DMS153 (cell line): ENCODE measurements around the gene FAM186B.
"Not testable (repeated sequence)": the region's sequence is repeated elsewhere in the genome, so short reads cannot be mapped to it uniquely, and the experiment has no call there.

Experiments
- DNase-seq: peaks from one replicate; lab custom pipeline; 2025; lab: John Stamatoyannopoulos, UW

The FAM186B gene

GRCh38 chr12:49605539-49605938 is at the start of gene FAM186B:
TSS of gene FAM186B (minus strand) at chr12:49605639. CDS start at chr12:49605477, 162 bp downstream.
- DNase-seq: not testable (repeated sequence)

GRCh38 chr12:49654715-49655114 is 49.3 kb upstream of the FAM186B start:
- no peak for DNase-seq

- DNase-seq: no peak
Measured at GRCh38 chr12:49652921-49653520, 47.6 kb upstream of the FAM186B start.

GRCh38 chr12:49651855-49652254 is 46.4 kb upstream of the FAM186B start:
- DNase-seq: no peak

- no peak for DNase-seq
Measured at GRCh38 chr12:49649892-49650291, 44.5 kb upstream of the FAM186B start.

- no peak for DNase-seq
Measured at GRCh38 chr12:49649445-49649844, 44.0 kb upstream of the FAM186B start.

GRCh38 chr12:49648712-49649003 is 43.2 kb upstream of the FAM186B start:
- no peak for DNase-seq

- DNase-seq: no peak
Measured at GRCh38 chr12:49647827-49648711, 42.6 kb upstream of the FAM186B start.

- DNase-seq: no peak
Measured at GRCh38 chr12:49646871-49647654, 41.6 kb upstream of the FAM186B start.

- no peak for DNase-seq
Measured at GRCh38 chr12:49646331-49646830, 40.9 kb upstream of the FAM186B start.

GRCh38 chr12:49645146-49646039 is 40.0 kb upstream of the FAM186B start:
- DNase-seq: no peak

GRCh38 chr12:49644620-49644994 is 39.2 kb upstream of the FAM186B start:
- peak; percentile 20 for DNase-seq

- no peak for DNase-seq
Measured at GRCh38 chr12:49643961-49644619, 38.7 kb upstream of the FAM186B start.

GRCh38 chr12:49643135-49643534 is 37.7 kb upstream of the FAM186B start:
- no peak for DNase-seq

- DNase-seq: no peak
Measured at GRCh38 chr12:49642370-49642802, 36.9 kb upstream of the FAM186B start.

GRCh38 chr12:49641748-49642369 is 36.4 kb upstream of the FAM186B start:
- no peak for DNase-seq

- DNase-seq: peak; percentile 70
Measured at GRCh38 chr12:49636979-49637755, 31.7 kb upstream of the FAM186B start.

- DNase-seq: no peak
Measured at GRCh38 chr12:49636574-49636973, 31.1 kb upstream of the FAM186B start.

GRCh38 chr12:49635656-49636055 is 30.2 kb upstream of the FAM186B start:
- DNase-seq: no peak

- DNase-seq: no peak
Measured at GRCh38 chr12:49635036-49635435, 29.6 kb upstream of the FAM186B start.
